NCI-H2081 (cell line): ENCODE results near the gene ETV4.

ENCODE experiments used
- DNase-seq, 2 experiments: peaks; one replicate each; lab custom pipeline; 2025; lab: John Stamatoyannopoulos, UW

ETV4 gene

DNA sequence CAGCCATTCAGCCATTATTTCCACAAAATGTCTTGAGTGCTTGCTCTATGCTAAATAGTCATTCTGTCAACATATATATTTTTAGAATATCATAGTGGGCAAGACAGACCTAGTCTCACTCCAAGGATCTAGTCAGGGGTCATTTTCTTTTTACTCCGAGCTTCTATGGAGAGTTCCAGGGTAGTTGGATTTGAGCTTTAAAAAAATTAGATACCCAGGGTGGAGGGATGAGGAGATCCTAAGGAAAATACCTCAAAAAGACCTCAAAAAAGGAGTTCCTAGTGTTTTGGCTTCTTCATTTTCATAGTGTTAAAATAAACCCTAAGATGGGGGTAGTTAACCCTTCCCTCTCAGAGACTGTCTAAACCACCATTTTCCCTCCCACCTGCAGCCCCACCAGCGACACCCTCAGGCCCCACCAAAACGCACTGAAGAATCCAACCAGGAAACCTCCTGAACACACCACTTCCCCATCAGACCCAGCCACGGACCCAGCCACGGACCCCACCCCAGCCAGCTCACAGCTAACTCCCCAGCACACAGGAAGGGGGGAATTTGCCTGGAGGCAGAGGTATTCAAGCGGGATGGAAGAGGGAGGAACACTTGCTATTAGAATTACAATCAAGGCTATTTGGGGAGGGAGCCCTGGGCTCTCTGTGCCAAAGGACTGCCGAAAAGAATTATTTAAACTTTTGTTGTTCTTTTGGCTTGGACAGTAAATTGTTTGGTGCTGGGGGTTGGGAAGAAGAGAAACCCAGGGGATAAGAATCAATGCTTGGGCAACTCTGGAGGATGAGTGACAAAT, 2.2 kb downstream of the ETV4 start:
- no peak for DNase-seq

GRCh38 chr17:43543300-43543699, 2.8 kb downstream of the ETV4 start:
- no peak for DNase-seq

GRCh38 chr17:43542859-43543258, 3.3 kb downstream of the ETV4 start:
- DNase-seq = no peak

DNA sequence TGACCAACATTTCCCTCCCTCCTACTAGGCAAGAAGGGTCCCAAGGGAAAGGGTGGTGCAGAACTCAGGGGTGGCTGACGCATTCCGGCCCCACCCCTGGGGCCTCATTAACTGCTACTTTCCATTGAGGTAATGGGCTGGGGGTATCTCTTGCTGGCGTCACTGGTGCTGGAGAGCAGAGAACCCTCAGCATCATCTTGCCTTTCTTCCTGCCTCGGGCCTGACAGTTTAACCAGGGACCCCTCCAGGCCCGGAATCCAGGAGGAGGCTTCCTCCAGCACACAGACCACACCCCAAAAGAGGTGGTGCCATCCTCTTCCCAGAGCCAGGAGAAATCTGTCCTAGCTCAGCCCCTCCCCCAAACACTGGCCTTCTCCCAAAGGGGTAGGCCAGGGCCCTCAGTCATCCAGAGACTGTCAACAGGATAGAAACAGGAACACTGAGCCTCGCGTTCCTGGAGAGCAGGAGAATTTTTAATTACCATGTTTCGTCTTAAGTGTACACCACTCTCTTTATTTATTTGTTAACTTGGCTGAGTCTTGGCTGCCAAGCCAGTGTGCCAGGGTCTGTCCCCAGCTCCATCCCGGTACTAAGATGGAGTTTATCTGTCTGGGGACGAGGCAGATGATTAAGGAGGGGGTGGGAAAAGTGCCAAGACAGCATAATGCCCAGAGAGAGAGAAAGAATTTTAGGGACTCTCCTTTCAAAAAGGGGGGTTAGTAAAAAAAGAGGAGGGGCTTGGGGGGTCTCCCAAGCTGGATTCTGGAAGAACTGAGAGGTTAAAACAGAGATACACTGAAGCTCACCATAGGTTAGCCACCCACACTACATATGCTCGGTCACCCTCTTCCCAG, 5.1 kb downstream of the ETV4 start:
- DNase-seq = no peak

DNA sequence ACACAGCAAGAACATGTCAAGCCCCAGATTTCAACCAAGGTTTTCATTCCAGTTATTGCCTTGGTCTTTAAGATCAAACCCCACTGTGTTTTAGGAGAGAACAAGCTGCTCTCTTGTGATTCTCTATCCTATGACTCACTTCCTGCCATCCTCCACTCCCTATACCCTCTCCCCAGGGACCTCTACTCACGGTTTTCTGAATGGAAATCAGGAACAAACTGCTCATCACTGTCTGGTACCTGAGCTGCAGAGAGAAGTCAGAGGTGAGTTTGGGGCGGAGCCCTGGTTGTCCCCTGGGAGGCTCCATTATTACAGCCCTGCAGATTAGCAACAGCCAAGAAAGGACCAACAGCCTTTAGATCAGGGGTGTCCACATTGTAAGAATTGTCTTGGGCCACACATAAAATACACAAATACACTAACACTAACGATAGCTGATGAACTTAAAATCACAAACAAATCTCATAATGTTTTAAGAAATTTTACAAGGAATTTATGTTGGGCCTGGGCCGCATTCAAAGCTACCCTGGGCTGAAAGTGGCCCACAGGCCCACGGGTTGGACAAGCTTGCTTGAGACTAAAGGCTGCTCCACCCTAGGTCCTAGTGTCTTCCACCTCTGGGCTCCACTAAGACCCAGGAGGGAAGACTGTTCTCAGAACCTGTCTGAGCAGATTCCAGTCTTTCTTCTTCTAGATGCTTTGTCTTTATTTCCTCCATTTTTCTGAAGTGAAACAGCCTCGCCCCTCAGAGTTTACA, 9.7 kb downstream of the ETV4 start:
- peak; percentile 24 to 32 for DNase-seq

DNA sequence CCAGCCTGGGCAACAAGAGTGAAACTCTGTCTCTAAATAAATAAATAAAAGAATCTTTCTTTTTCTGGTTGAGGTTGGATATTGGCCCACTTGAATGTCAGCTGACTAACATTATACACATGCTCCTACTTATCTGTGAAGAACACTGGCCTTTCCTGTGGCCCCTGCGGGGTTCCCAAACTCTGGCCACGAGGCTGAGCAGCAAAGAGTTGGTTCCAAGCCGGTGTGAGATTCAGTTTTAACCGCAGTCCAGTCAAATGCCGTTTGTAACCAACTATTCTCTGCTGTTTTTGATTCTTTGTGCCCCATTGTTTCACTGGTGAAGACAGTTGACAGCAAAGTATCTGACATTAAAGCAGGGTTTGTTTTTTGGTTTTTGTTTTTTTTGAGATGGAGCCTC, 11.2 kb downstream of the ETV4 start:
- no peak for DNase-seq

DNA sequence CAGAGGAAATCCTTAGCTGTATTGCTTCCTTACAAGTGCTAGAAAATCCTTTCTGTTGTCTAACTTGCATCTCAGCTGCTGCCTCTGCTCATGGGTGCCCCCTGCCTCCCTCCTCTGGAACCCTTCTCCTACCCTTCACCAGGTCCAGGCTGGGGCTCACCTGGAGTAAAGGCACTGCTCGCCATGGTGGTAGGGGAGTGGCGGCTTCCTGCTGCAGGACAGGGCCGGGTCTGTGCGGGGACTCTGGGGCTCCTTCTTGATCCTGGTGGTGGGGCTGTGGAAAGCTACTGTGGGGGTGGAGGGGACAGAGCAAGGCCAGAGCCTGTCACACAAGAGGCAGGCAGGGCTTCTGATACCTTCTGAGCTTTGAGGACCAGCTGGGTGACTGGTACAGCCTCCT, 12.4 kb downstream of the ETV4 start:
- no peak for DNase-seq

GRCh38 chr17:43532581-43532980, 13.6 kb downstream of the ETV4 start:
- DNase-seq = no peak

GRCh38 chr17:43531955-43532354, 14.2 kb downstream of the ETV4 start:
- no peak for DNase-seq

- DNase-seq = no peak
These were observed 15.1 kb downstream of the ETV4 start for GRCh38 chr17:43531082-43531378.

DNA sequence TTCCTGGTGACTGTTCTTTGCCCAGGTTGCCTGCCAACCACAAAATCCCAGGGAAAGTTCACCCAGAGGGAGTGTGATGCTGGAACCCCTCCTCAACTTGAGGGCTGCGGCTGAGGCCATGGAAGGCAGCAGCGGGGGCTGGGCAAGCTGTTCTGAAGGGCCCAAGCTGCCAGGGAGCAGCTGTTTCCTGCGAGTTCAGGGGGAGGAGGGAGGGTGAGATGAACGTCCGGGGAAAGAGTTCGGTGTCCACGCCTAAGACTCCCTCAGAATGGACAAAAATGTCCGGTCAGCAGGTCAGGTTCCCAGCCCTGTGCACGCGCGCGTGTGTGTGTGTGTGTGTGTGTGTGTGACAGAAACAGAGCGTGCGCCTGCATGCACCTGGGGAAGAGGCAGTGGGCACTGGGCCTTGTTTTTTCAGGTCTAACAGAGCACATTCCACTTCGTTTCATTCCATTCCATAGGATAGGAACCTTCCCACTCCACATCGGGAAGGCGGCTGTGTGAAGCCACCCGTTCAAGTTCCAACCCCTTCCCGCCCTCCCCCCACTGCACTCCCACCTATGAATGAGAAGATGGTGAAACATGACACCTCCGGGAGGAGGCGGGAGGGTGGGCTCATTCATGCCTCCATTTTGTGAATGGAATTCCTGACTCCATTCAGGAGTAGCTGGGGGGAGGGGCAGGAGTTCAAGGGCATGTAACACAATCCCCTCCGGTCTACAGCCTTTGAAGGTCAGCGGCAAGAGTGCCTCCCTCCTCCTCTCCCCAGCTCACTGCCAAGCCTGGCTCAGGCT, 15.7 kb downstream of the ETV4 start:
- DNase-seq = no peak

DNA sequence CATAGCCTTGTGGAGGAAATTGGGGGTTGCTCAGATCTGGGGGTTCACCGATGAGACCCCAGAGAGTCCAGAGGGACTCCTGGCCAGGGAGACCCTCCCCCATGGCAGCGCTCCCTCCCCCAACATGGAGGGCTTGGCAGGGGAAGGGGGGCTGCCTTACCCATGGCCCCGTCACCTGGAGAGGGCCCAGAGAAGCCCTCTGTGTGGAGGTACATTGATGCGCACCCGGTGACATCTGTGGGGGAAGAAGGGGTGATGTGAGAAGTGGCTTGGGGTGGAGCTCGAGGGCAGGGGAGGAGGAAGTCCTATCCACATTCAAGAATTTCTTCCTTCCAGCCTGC, 16.2 kb downstream of the ETV4 start:
- DNase-seq = no peak

DNA sequence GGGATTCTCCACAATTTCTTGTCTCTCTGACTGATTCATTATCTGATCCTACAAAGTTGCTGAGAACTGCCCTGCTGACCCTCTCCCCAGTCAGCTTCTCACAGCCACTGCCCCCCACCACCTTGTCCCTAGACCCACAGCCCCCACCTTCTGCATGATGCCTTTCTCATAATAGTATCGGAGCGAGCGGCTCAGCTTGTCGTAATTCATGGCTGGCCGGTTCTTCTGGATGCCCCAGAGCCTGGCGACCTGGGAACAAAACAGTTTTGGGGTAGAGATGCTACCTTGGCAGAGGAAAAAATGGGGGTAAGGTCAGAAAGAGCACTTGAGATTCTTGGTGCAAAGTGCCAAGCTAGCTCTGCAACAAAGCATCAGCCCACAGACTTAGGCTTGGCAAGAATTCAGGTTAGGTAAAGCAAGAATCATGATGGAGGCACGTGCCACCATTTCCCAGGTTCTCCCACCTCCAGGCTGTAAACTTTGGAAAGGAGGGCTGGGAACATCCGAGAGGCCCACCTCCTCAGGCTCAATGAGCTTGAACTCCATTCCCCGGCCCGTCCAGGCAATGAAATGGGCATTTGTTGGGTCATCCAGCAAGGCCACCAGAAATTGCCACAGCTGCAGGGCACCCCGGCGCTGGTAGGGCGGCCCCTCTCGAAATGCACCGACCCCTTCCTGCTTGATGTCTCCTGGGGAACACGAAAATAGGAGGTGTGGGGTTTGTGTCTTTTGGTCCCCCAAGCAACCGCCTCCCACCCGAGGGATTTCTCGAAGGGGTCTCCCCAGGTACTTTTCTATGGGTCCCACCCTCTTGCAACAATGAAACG, 16.9 kb downstream of the ETV4 start:
- DNase-seq = no peak

DNA sequence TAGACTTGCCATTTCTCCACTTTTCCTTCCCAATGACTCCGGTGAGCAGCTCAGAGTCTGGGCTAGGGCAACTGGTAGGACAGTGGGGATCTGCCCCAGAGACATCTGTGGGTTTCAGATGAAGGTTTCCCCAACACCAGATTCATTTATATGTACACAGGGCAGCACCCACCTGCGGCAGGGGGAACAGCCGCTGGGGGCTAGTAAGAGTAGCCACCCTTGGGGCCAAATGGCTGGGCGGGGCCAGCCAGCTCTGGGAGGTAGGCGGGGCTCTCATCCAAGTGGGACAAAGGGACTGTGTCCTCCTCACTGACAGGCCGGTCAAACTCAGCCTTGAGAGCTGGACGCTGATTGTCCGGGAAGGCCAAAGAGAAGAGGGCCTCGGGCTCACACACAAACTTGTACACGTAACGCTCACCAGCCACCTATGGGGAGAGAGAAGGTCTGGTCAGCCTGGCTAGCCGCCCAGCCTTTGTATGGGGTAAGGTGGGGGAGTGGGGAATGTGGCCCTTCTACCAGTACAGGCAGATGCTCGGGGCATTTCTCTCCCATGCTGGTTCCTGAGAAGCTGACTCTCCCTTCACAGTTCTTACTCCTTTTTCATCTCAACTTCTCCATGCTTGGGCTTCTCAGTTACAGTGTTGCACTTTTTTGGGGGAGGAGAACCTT, 17.7 kb downstream of the ETV4 start:
- no peak for DNase-seq

DNA sequence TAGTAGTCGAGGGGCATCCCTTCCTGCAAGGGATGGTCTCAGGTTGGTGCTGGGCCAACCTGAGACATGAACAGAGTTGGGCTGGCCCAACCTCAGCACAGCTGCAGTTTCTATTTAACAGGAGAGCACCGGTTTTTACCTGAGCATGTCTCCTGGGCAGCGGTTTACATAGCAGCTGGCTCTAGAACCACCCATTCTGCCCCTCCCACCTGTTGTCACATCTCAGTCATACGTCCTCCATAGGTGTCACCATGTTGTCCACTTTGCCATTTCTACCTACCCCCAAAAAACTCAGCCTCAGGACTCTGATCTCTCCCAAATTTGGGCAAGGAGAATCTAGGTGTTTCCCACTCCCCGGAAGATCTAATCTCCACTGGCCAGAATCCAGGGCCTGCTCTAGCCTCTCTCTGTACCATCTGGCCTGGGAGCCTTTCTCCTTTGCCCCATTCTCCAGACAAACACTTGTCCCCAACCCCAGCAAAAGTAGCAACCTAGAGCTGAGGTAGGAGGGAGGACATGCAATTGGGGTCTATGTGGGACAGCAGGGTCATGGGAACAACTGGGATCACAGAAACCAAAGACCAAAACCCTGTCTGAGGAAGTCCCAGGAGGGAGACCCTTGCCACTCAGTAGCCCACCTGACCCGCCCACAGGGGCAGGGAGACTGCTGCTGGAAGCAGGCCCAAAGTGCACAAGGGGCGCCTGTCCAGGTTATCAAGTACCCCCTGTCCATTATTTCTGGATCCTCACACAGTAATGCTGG, 19.1 kb downstream of the ETV4 start:
- no peak for DNase-seq

GRCh38 chr17:43524945-43525575, 21.1 kb downstream of the ETV4 start:
- no peak for DNase-seq

GRCh38 chr17:43521389-43521788, 24.8 kb downstream of the ETV4 start:
- DNase-seq = no peak

- no peak for DNase-seq
These were observed 28.3 kb downstream of the ETV4 start for GRCh38 chr17:43517615-43518386.

- DNase-seq = no peak
These were observed 29.0 kb downstream of the ETV4 start for GRCh38 chr17:43517161-43517560.
